OCI-LY7 (cell line): ENCODE results near the gene CGN. TPM values are rescaled to one million over a fixed set of nuclear protein-coding genes. Genes with fewer than 3 reads are reported as not detected.

Experiments
- BruUV-seq: library from RNA; stranded (reverse); fragments of 400-500 nt; replicated peaks from 2 replicates; lab custom pipeline; 2021; lab: Mats Ljungman, UMichigan
- CTCF ChIA-PET: fragments of 300-600 bp; sonication (Branson Sonifier 250); formaldehyde crosslinking; loops from one replicate; lab custom pipeline; 2022; ENCODE audit warnings: antibody characterized with exemption; ENCODE audit not compliant: unreplicated experiment; lab: Charles Lee
- POLR2A ChIA-PET: fragments of 300-600 bp; sonication (Branson Sonifier 250); formaldehyde crosslinking; loops from one replicate; lab custom pipeline; 2022; ENCODE audit warnings: antibody characterized with exemption; lab: Charles Lee
- DNase-seq: peaks from one replicate; pipeline ENCODE4 v3.0.0-alpha.2; 2015; ENCODE audit warnings: low spot score
- H2AFZ ChIP-seq: fragments of 200-600 bp; sonication (generic), shearing (Covaris generic); 2 replicates; pipeline ENCODE4 v1.6.1; 2014; ENCODE audit warnings: mild to moderate bottlenecking, antibody characterized with exemption, low read length, moderate library complexity
- H3K27ac ChIP-seq: fragments of 200-600 bp; sonication (generic); 2 replicates; pipeline ENCODE4 v1.5.1; 2014; ENCODE audit warnings: mixed run types, low read depth, mild to moderate bottlenecking, moderate library complexity, low read length, inconsistent platforms; ENCODE audit not compliant: poor library complexity, severe bottlenecking
- H3K36me3 ChIP-seq: fragments of 200-600 bp; sonication (generic); 2 replicates; pipeline ENCODE4 v1.6.1; 2014; ENCODE audit warnings: mild to moderate bottlenecking, antibody characterized with exemption, low read length, moderate library complexity, mixed read lengths; ENCODE audit not compliant: insufficient read depth
- H3K4me1 ChIP-seq: fragments of 200-600 bp; sonication (generic); 2 replicates; pipeline ENCODE4 v1.5.1; 2014; ENCODE audit warnings: mild to moderate bottlenecking, low read length; ENCODE audit not compliant: insufficient read depth, poor library complexity, severe bottlenecking
- H3K4me2 ChIP-seq: fragments of 200-600 bp; sonication (generic); 2 replicates; pipeline ENCODE4 v1.6.1; 2014; ENCODE audit warnings: mild to moderate bottlenecking, low read length
- H3K4me3 ChIP-seq: fragments of 200-600 bp; sonication (generic); 2 replicates; pipeline ENCODE4 v1.5.1; 2014; ENCODE audit warnings: mild to moderate bottlenecking, low read depth, low read length; ENCODE audit not compliant: poor library complexity, severe bottlenecking
- H3K79me2 ChIP-seq: fragments of 200-600 bp; sonication (generic); 2 replicates; pipeline ENCODE4 v1.6.1; 2016; ENCODE audit warnings: low read depth, mild to moderate bottlenecking, low read length, moderate library complexity, mixed read lengths; ENCODE audit not compliant: insufficient read depth
- H3K9me2 ChIP-seq: fragments of 200-600 bp; sonication (generic); 2 replicates; pipeline ENCODE4 v1.6.1; 2016; ENCODE audit warnings: mild to moderate bottlenecking, low read length, mixed read lengths; ENCODE audit not compliant: insufficient read depth
- H3K9me3 ChIP-seq: fragments of 200-600 bp; sonication (generic); 2 replicates; pipeline ENCODE4 v1.6.1; 2014; ENCODE audit warnings: mild to moderate bottlenecking, mixed run types, low read length, mixed read lengths
- H4K20me1 ChIP-seq: fragments of 200-600 bp; sonication (generic); 2 replicates; pipeline ENCODE4 v1.6.1; 2014; ENCODE audit warnings: mild to moderate bottlenecking, antibody characterized with exemption, low read length, moderate library complexity, mixed read lengths; ENCODE audit not compliant: insufficient read depth
- EZH2phosphoT487 ChIP-seq: fragments of 200-600 bp; sonication (generic); IDR thresholded peaks from 2 replicates; pipeline ENCODE4 v1.6.1; 2018; ENCODE audit warnings: low read depth, borderline replicate concordance, mild to moderate bottlenecking, mixed run types, antibody characterized with exemption, low read length, moderate library complexity, mixed read lengths
- intact Hi-C: fragments of 100-400 bp; cut with micrococcal nuclease; formaldehyde crosslinking; loops from one replicate; pipeline ENCODE4 v1.10.0; 2022; ENCODE audit not compliant: unreplicated experiment
- total RNA-seq, 2 experiments: library from RNA; depleted of rRNA in 1 of 2; stranded (reverse); fragments of >200 nt in 1 of 2; shearing (Covaris generic) in 1 of 2; gene quantifications; 2 replicates each; pipeline ENCODE4 v1.2.3, GENCODE V29; 2014 to 2022
- TF ChIP-seq, protein P1 (sequence below): fragments of 200-600 bp; sonication (generic); conservative IDR thresholded peaks from 2 replicates; pipeline ENCODE4 v1.5.1; 2014; ENCODE audit warnings: mild to moderate bottlenecking, antibody characterized with exemption, low read length, moderate library complexity, mixed read lengths

Gene CGN
- total RNA-seq, 2 experiments from 2014 or later: 1.7 to 5.5 TPM

DNA sequence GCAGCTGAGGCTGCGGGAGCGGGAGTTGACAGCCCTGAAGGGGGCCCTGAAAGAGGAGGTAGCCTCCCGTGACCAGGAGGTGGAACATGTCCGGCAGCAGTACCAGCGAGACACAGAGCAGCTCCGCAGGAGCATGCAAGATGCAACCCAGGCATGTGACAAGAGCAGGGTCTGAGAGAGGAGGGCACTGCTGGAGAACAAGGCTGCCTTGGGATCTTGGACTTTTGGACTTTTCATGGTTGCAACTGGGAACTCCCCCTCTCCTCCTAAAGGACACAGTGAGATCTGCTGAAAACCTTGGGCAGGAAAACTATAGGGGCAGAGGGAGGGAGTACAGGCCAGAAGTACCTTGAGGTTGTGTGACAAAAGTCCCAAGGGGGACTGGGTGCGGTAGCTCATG lies 13.5 kb downstream of the CGN start:
- TF ChIP-seq, protein P1, sequence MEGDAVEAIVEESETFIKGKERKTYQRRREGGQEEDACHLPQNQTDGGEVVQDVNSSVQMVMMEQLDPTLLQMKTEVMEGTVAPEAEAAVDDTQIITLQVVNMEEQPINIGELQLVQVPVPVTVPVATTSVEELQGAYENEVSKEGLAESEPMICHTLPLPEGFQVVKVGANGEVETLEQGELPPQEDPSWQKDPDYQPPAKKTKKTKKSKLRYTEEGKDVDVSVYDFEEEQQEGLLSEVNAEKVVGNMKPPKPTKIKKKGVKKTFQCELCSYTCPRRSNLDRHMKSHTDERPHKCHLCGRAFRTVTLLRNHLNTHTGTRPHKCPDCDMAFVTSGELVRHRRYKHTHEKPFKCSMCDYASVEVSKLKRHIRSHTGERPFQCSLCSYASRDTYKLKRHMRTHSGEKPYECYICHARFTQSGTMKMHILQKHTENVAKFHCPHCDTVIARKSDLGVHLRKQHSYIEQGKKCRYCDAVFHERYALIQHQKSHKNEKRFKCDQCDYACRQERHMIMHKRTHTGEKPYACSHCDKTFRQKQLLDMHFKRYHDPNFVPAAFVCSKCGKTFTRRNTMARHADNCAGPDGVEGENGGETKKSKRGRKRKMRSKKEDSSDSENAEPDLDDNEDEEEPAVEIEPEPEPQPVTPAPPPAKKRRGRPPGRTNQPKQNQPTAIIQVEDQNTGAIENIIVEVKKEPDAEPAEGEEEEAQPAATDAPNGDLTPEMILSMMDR: no peak
- TF ChIP-seq EZH2phosphoT487: no peak
- ChIA-PET POLR2A (interaction anchor here (0.7 kb wide), 1 partner anchor 332 kb away, joined by 4 read pairs; no protein-coding TSS in a partner anchor), CTCF (no interaction called here)
- Histone ChIP-seq H3K79me2 (no peaks in the 10 kb centered on the region), H3K36me3 (no peaks in the 10 kb centered on the region), H3K9me3 (no peaks in the 10 kb centered on the region), H3K4me2 (no peak overlapping the region), H3K27ac (no peak overlapping the region), H2AFZ (no peak overlapping the region), H3K9me2 (no peaks in the 10 kb centered on the region), H3K4me3 (no peak overlapping the region), H4K20me1 (no peaks in the 10 kb centered on the region), H3K4me1 (no peaks in the 10 kb centered on the region)
- no TSS peak for BruUV-seq
- no peak for DNase-seq
- intact Hi-C loops: no loop called here

DNA sequence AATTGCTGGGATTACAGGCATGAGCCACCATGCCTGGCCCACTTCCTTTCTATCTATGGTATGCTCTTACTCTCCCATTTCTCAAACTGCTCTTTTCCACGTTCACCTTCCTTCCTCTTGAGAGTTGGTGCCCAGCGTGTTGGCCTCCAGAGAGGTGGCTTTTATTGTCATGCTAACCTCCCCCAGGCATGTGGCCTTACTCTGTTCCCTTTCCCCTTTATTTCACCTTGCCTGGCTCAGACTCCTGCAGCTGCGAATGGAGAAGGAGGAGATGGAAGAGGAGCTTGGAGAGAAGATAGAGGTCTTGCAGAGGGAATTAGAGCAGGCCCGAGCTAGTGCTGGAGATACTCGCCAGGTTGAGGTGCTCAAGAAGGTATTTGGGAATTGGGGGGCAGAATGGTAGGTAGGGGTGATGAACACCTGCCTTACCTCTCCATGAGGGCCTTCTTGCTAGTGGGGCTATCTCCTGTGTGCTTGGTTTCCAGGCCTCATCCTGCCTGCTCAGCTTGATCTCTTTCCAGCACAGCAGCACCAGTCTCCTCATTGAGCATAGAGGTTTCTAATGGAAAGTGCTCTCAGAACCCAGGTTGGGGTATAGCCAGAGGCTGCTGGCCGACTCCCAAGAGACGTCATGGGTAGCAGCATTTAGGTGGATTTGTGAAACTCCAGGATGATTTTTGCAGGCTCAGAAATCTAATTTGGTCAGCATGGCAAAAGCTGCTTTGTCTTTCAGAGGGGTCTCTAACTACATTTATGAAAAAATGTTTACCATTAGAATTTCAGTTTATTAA lies 15.7 kb downstream of the CGN start:
- Histone ChIP-seq H3K36me3 (no peaks in the 10 kb centered on the region), H3K4me3 (no peak overlapping the region), H3K4me1 (no peaks in the 10 kb centered on the region), H3K79me2 (no peaks in the 10 kb centered on the region), H3K4me2 (no peak overlapping the region), H2AFZ (no peak overlapping the region), H3K27ac (no peak overlapping the region), H4K20me1 (no peaks in the 10 kb centered on the region), H3K9me3 (no peaks in the 10 kb centered on the region), H3K9me2 (no peaks in the 10 kb centered on the region)
- POLR2A ChIA-PET: interaction anchor here (1.0 kb wide), 1 partner anchor 26 kb away, joined by 3 read pairs; no protein-coding TSS in a partner anchor
- intact Hi-C loops: no loop called here
- DNase-seq: no peak
- CTCF ChIA-PET: no interaction called here
- no TSS peak for BruUV-seq
- TF ChIP-seq, protein P1: no peak
- TF ChIP-seq EZH2phosphoT487: no peak

DNA sequence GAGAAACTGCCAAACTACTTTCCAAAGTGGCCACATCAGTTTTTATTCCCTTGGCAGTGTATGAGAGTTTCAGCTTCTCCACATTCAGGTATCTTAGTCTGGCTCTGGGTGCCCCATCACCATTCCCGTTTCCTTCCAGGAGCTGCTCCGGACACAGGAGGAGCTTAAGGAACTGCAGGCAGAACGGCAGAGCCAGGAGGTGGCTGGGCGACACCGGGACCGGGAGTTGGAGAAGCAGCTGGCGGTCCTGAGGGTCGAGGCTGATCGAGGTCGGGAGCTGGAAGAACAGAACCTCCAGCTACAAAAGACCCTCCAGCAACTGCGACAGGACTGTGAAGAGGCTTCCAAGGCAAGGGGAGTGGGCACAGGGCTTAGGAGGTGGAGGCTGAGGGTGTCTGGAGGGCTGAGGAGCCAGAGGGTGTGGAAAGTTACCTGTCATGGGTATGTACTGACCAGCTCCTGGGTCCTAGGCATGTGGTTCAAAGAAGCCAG lies 18.1 kb downstream of the CGN start:
- intact Hi-C loops: no loop called here
- CTCF ChIA-PET: no interaction called here
- no peak overlapping the region for H2AFZ ChIP-seq
- no peak overlapping the region for H3K27ac ChIP-seq
- DNase-seq: no peak
- H4K20me1 ChIP-seq: no peaks in the 10 kb centered on the region
- POLR2A ChIA-PET: interaction anchor here (0.6 kb wide), 1 partner anchor 256 kb away, joined by 3 read pairs; no protein-coding TSS in a partner anchor
- no peaks in the 10 kb centered on the region for H3K79me2 ChIP-seq
- no peaks in the 10 kb centered on the region for H3K9me2 ChIP-seq
- no TSS peak for BruUV-seq
- H3K36me3 ChIP-seq: no peaks in the 10 kb centered on the region
- H3K9me3 ChIP-seq: no peaks in the 10 kb centered on the region
- no peak for TF ChIP-seq EZH2phosphoT487
- TF ChIP-seq, protein P1: no peak
- H3K4me3 ChIP-seq: no peak overlapping the region
- H3K4me2 ChIP-seq: no peak overlapping the region
- no peaks in the 10 kb centered on the region for H3K4me1 ChIP-seq
